Mesendoderm (in vitro differentiated cells): ENCODE results near the gene RNF113B.

Experiments
- DNase-seq: peaks from one replicate; pipeline ENCODE4 v3.0.0; 2013
- H2AK5ac ChIP-seq: 2 replicates; pipeline ENCODE4 v1.6.1; 2013; ENCODE audit warnings: low read length, inconsistent platforms
- H2BK120ac ChIP-seq: 2 replicates; pipeline ENCODE4 v1.6.1; 2013; ENCODE audit warnings: low read depth, mild to moderate bottlenecking, low read length, moderate library complexity, mixed read lengths
- H2BK15ac ChIP-seq: replicated peaks from 2 replicates; pipeline ENCODE4 v1.6.1; 2013; ENCODE audit warnings: low read depth, mild to moderate bottlenecking, moderate library complexity
- H2BK5ac ChIP-seq: 2 replicates; pipeline ENCODE4 v1.6.1; 2013; ENCODE audit warnings: low read length, inconsistent platforms
- H3K18ac ChIP-seq: 2 replicates; pipeline ENCODE4 v1.6.1; 2013; ENCODE audit warnings: mild to moderate bottlenecking, low read length, mixed read lengths
- H3K23ac ChIP-seq: one replicate; pipeline ENCODE4 v1.6.1; 2013; ENCODE audit warnings: low read length
- H3K27ac ChIP-seq: 2 replicates; pipeline ENCODE4 v1.5.1; 2013; ENCODE audit warnings: low read depth, mild to moderate bottlenecking, inconsistent platforms, low read length, moderate library complexity
- H3K27me3 ChIP-seq: 2 replicates; pipeline ENCODE4 v1.6.1; 2013; ENCODE audit warnings: low read length, control low read depth, mild to moderate bottlenecking, inconsistent platforms; ENCODE audit not compliant: insufficient read depth, poor library complexity
- H3K36me3 ChIP-seq: 2 replicates; pipeline ENCODE4 v1.6.1; 2013; ENCODE audit warnings: low read length, inconsistent platforms; ENCODE audit not compliant: control insufficient read depth, insufficient read depth
- H3K4ac ChIP-seq: one replicate; pipeline ENCODE4 v1.6.1; 2013; ENCODE audit warnings: low read depth, mild to moderate bottlenecking, low read length, moderate library complexity
- H3K4me1 ChIP-seq: 2 replicates; pipeline ENCODE4 v1.6.1; 2013; ENCODE audit warnings: low read depth, low read length, inconsistent platforms; ENCODE audit not compliant: control insufficient read depth
- H3K4me2 ChIP-seq: 2 replicates; pipeline ENCODE4 v1.6.1; 2013; ENCODE audit warnings: low read length
- H3K4me3 ChIP-seq: 2 replicates; pipeline ENCODE4 v1.5.1; 2013; ENCODE audit warnings: mild to moderate bottlenecking, low read length
- H3K56ac ChIP-seq: one replicate; pipeline ENCODE4 v1.6.1; 2013; ENCODE audit warnings: low read length
- H3K79me1 ChIP-seq: 2 replicates; pipeline ENCODE4 v1.6.1; 2013; ENCODE audit warnings: low read length, inconsistent platforms
- H3K79me2 ChIP-seq: 2 replicates; pipeline ENCODE4 v1.6.1; 2013; ENCODE audit warnings: mild to moderate bottlenecking, low read length; ENCODE audit not compliant: control insufficient read depth, insufficient read depth
- H3K9ac ChIP-seq: 2 replicates; pipeline ENCODE4 v1.6.1; 2013; ENCODE audit warnings: low read length, inconsistent platforms
- H4K5ac ChIP-seq: one replicate; pipeline ENCODE4 v1.6.1; 2013; ENCODE audit warnings: low read length
- H4K8ac ChIP-seq: one replicate; pipeline ENCODE4 v1.6.1; 2013; ENCODE audit warnings: low read depth, mild to moderate bottlenecking, control low read depth, low read length, moderate library complexity
- WGBS: extraction: QIAGEN DNeasy Blood & Tissue Kit; methylation state at CpG from one replicate; pipeline ENCODE4 v1.1.7; 2013; ENCODE audit warnings: low lambda C conversion rate, missing lambda C conversion rate; ENCODE audit not compliant: insufficient coverage; ENCODE audit errors: extremely low coverage; 5-methylcytosine and 5-hydroxymethylcytosine counted together

The RNF113B gene

DNA sequence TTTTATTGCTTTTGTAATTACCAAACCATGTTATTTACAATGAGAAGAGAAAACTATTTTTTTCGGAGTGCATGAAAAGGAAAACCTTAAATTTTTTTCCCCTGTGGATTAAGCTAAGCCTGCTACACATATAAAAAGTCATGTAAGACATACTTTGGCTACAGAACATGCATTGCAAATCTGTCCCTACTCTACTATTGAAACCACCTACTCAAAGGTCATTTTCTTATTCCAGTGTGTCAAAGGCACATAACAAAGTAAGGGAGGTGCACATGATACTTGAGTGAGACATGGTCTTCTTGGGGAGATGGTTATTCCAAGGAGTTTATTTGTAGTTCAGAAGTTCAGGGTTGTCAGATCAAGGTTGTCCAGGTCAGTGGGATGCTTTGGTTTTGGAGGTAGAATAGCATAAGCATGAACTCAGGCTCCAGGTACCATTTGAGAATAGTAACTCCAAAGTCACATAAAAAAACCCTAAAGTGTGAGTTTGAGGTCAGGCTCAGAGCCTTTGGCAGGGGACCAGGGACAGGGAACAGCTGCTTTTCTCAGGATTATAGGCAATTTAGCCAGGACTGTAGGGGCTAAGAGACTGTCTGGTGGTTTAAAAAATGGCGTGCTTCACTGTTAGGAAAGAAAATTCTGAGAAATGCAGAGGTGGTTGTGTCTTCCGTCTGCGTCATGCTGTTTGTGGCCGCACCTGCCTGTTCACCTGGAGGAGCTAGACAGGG is 18.7 kb downstream of the RNF113B start:
- no peak overlapping the region for H3K9ac ChIP-seq
- H3K4me3 ChIP-seq = no peak overlapping the region
- H2BK5ac ChIP-seq = no peak overlapping the region
- H3K56ac ChIP-seq = no peak overlapping the region
- peaks cover 41% of the 10 kb centered on the region for H3K79me1 ChIP-seq
- H3K27me3 ChIP-seq = no peaks in the 10 kb centered on the region
- no peaks in the 10 kb centered on the region for H3K36me3 ChIP-seq
- no peak overlapping the region for H2BK120ac ChIP-seq
- H3K79me2 ChIP-seq = peaks cover 58% of the 10 kb centered on the region
- H3K4me2 ChIP-seq = no peak overlapping the region
- H4K5ac ChIP-seq = no peak overlapping the region
- H3K4ac ChIP-seq = no peak overlapping the region
- H4K8ac ChIP-seq = no peak overlapping the region
- H2AK5ac ChIP-seq = no peak overlapping the region
- peaks cover 2% of the 10 kb centered on the region for H3K4me1 ChIP-seq
- no peak overlapping the region for H3K23ac ChIP-seq
- DNase-seq = no peak
- H3K27ac ChIP-seq = no peak overlapping the region
- H3K18ac ChIP-seq = peak overlapping the region; percentile 34
- WGBS = no CpG with 5 or more reads among the region's 5 CpGs
- H2BK15ac ChIP-seq = no peak overlapping the region

DNA sequence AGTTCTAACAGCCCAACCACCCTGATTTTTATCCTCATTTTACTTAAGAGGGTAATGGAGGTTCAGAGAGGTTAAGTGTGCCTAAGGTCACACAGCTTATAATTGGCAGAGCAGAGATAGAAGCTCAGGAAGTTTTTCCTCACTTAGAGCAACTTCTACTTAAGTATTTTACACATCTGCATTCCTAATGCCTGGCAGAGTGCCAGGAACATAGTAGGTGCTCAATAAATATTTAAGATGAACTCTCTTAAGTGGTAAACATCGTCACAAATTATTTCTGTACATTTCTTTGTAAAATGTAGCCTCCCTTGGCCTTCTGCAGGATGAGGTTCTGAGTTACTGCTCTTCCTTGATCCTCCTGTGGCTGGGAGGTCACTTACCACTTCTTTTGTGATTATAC is 19.5 kb downstream of the RNF113B start:
- no peak overlapping the region for H3K27ac ChIP-seq
- no peak overlapping the region for H3K23ac ChIP-seq
- no peak overlapping the region for H3K4me2 ChIP-seq
- no peak overlapping the region for H2BK15ac ChIP-seq
- no peak for DNase-seq
- WGBS = no CpG with 5 or more reads among the region's 1 CpG
- no peaks in the 10 kb centered on the region for H3K27me3 ChIP-seq
- peaks cover 2% of the 10 kb centered on the region for H3K4me1 ChIP-seq
- peaks cover 56% of the 10 kb centered on the region for H3K79me2 ChIP-seq
- H3K79me1 ChIP-seq = peaks cover 39% of the 10 kb centered on the region
- H3K9ac ChIP-seq = no peak overlapping the region
- no peak overlapping the region for H2BK120ac ChIP-seq
- no peak overlapping the region for H3K18ac ChIP-seq
- H2AK5ac ChIP-seq = no peak overlapping the region
- no peak overlapping the region for H3K4me3 ChIP-seq
- H3K36me3 ChIP-seq = no peaks in the 10 kb centered on the region
- H2BK5ac ChIP-seq = no peak overlapping the region
- no peak overlapping the region for H3K4ac ChIP-seq
- H3K56ac ChIP-seq = no peak overlapping the region
- H4K5ac ChIP-seq = no peak overlapping the region
- no peak overlapping the region for H4K8ac ChIP-seq

DNA sequence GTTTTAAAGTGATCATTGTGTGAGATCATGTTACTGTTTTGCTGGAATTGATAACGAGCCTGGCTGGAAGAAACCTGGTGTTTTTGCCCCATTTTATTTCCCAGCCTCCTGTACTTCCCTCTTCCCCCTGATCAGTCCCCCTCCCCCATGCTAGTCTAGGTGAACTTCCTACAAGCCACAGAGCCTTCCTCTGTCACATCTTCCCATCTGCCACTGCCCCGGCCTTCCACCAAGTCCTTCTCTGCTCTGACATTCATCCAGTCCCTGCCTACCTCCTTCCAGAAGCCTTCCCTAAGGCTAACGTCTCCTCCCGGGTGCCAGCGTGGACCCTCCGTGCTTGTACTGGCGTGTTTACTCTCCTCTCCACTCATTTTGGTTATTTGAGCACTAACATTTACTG is 19.9 kb downstream of the RNF113B start:
- Histone ChIP-seq H4K8ac (no peak overlapping the region), H2BK5ac (no peak overlapping the region), H3K4me3 (no peak overlapping the region), H2BK15ac (no peak overlapping the region), H3K27me3 (no peaks in the 10 kb centered on the region), H3K36me3 (no peaks in the 10 kb centered on the region), H3K79me2 (peaks cover 54% of the 10 kb centered on the region), H3K4me1 (peaks cover 2% of the 10 kb centered on the region), H2AK5ac (no peak overlapping the region), H2BK120ac (no peak overlapping the region), H3K9ac (no peak overlapping the region), H3K4me2 (no peak overlapping the region), H3K27ac (no peak overlapping the region), H3K23ac (no peak overlapping the region), H3K56ac (no peak overlapping the region), H3K4ac (no peak overlapping the region), H3K79me1 (peaks cover 38% of the 10 kb centered on the region), H4K5ac (no peak overlapping the region), H3K18ac (no peak overlapping the region)
- no peak for DNase-seq
- no CpG with 5 or more reads among the region's 7 CpGs for WGBS

DNA sequence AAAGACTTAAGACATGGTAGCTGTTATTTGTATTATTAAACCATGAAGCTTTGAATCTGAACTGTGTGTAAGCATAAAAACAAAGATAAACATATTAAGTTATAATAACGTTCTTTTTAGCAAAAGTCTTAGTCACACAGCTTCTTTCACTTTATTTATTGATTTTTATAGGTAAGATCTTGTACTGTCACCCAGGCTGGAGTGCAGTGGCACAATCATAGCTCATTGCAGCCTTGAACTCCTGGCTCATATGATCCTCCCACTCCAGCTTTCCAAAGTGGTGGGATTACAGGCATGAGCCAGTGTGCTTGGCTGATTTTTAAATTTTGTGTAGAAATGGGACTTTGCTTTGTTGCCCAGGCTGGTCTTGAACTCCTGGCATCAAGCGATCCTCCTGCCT is 20.8 kb downstream of the RNF113B start:
- H3K27me3 ChIP-seq = no peaks in the 10 kb centered on the region
- H3K36me3 ChIP-seq = no peaks in the 10 kb centered on the region
- H3K4ac ChIP-seq = no peak overlapping the region
- H3K4me3 ChIP-seq = no peak overlapping the region
- H3K23ac ChIP-seq = no peak overlapping the region
- H4K8ac ChIP-seq = no peak overlapping the region
- H3K27ac ChIP-seq = no peak overlapping the region
- H3K79me1 ChIP-seq = peaks cover 34% of the 10 kb centered on the region
- no peak overlapping the region for H2AK5ac ChIP-seq
- H2BK15ac ChIP-seq = no peak overlapping the region
- no peak overlapping the region for H3K18ac ChIP-seq
- no CpG with 5 or more reads among the region's 2 CpGs for WGBS
- no peak overlapping the region for H4K5ac ChIP-seq
- H3K9ac ChIP-seq = no peak overlapping the region
- peaks cover 51% of the 10 kb centered on the region for H3K79me2 ChIP-seq
- H3K56ac ChIP-seq = no peak overlapping the region
- H3K4me2 ChIP-seq = no peak overlapping the region
- no peak overlapping the region for H2BK5ac ChIP-seq
- no peak for DNase-seq
- H2BK120ac ChIP-seq = no peak overlapping the region
- peaks cover 2% of the 10 kb centered on the region for H3K4me1 ChIP-seq

DNA sequence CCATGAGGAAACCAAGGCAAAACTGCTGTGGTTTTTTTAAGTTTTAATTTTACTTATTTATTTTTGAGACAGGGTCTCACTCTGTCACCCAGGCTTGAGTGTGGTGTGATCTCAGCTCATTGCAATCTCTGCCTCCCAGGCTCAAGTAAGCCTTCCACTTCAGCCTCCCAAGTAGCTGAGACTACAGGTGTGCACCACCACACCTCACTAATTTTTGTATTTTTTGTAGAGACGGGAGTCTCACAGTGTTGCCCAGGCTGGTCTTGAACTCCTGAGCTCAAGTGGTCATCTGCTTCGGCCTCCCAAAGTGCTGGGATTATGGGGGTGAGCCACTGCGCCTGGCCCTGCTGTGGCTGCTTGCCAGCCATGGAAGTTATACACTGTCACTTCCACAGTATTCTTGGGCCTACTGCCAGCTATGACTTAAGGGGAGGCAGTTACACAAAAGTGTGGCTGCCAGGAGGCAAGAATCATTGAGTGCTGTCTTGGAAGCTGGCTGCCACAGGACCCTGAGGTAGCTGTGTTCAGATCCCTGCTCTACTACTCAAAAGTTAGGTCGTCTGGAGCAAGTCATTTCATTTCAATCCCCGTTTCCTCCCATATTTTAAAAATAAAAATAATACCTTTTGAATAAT is 21.5 kb downstream of the RNF113B start:
- no peaks in the 10 kb centered on the region for H3K27me3 ChIP-seq
- H3K18ac ChIP-seq = no peak overlapping the region
- H2AK5ac ChIP-seq = no peak overlapping the region
- H3K4me2 ChIP-seq = no peak overlapping the region
- H3K36me3 ChIP-seq = no peaks in the 10 kb centered on the region
- no peak overlapping the region for H2BK15ac ChIP-seq
- H3K9ac ChIP-seq = no peak overlapping the region
- H3K4me3 ChIP-seq = no peak overlapping the region
- no peak for DNase-seq
- H2BK120ac ChIP-seq = no peak overlapping the region
- H4K5ac ChIP-seq = no peak overlapping the region
- H3K4me1 ChIP-seq = peaks cover 2% of the 10 kb centered on the region
- H2BK5ac ChIP-seq = no peak overlapping the region
- no peak overlapping the region for H3K4ac ChIP-seq
- H3K79me1 ChIP-seq = peaks cover 36% of the 10 kb centered on the region
- H3K56ac ChIP-seq = no peak overlapping the region
- H3K23ac ChIP-seq = no peak overlapping the region
- no peak overlapping the region for H3K27ac ChIP-seq
- WGBS = 100% methylated on average over 1 of the region's 5 CpGs
- H4K8ac ChIP-seq = no peak overlapping the region
- peaks cover 53% of the 10 kb centered on the region for H3K79me2 ChIP-seq
